Measurements from ENCODE around the gene DNAJB12.
"Not testable (repeated sequence)": the region's sequence is repeated elsewhere in the genome, so short reads cannot be mapped to it uniquely, and the experiment has no call there.

DNAJB12 gene

DNA sequence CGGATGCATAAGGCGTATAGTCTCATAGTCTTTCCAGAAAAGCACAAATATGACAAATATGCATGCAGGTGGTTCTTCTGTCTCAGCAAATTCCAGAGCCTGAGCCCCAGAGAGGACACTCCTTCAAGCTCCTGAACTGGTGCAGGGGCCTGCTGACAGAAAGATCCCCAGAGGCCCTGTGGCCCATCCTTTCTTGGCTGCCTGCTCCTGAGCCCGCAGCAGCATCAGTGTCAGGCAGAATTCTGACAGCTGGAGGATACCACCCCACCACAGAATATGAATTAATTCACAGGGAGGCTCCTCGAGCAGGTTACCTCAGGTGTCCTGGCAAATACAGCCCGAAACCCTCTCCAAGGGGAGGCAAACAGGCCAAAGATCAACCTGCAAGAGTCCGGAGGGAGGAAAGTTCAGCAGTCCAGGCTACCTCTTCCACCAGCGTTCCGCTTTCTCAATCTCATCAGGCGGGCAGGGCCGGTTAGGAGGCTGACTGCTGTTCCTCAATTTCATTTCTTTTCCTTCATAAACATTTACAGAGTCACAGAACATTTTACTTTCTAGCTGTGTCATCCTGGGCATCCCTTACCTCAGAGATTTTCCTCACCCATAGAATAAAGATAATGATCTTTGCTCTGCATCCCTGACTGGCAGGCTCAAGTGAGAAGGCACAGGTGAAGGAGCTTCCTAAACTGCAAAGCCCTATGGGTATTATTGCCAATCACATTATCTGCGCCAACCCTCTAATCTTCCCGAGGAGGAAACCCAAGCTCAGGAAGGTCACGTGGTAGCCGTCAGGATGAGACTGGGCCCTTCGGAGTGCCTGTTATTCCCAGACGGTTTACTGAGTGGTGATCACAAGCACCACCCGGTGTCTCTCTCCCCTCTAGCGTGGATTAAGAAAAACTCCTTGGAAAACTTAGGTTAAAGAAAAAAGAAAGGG, 1.4 kb downstream of the DNAJB12 start:
- DNase-seq, result peak; percentile 38

GRCh38 chr10:72351479-72351878, 3.2 kb downstream of the DNAJB12 start:
- DNase-seq, result no peak

DNA sequence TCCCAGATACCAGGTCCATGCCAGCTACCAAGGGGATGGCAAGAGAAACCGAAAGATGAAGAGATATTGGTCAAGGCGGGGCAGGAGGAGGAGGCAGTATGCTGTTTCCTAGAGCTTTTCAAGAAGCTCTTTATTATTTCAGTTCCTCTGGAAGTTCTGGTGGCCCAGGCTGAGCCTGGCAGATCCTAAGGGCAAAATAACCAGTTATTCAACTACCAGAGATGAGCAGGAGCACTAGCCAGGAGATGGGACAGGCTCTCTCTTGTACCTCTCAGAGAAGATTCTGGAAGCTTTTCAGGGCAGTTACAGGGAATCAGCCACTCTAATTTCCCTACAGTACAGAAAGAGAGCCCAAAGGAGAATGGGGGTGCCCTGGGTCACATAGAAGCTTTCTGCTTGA, 5.3 kb downstream of the DNAJB12 start:
- DNase-seq, result peak; percentile 33

DNA sequence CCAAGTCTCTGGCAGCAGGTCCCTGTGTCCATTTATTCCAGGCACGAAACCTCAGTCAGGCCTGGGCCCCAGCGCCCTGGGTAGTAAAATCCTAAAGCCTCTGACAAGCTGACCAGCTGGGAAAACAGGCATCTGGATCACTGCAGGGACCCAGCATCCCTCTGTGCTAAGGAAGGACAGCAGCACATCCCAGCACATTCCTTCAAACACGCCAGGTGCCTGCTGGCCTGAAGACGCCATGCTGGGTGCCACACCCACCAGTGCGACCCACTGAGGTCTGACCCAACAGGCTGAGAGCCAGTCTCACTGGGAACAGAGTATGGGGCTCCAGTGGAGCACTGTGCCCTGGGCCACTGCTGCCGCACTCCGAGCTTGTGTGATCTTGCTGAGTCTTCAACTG, 6.4 kb downstream of the DNAJB12 start:
- no peak for DNase-seq

- not testable (repeated sequence) for DNase-seq
These were observed 8.6 kb downstream of the DNAJB12 start for GRCh38 chr10:72346117-72346516.

DNA sequence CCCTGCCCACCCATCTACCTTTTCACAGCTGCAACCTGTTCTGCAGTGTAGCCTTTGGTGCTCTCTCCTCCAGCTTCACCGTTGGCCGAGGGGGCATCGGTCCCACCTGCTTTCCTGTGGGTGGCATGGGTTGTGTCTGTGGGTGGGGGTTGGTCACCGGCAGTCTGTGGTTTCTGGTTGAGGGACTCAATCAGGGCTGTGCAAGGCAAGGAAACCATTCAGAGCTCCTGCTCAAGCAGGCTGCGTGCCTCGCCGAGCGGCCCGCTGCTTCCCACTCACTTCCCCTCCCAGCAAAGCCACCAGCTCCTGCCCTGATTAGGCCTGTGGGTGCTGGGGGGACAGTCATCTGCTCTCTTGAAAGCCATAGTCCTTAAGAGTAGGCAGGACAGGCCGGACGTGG, 9.8 kb downstream of the DNAJB12 start:
- no peak for DNase-seq

GRCh38 chr10:72342911-72343310, 11.8 kb downstream of the DNAJB12 start:
- DNase-seq, result no peak

- DNase-seq, result peak; percentile 63
These were observed 14.0 kb downstream of the DNAJB12 start for GRCh38 chr10:72340510-72341261.

GRCh38 chr10:72338180-72338579, 16.5 kb downstream of the DNAJB12 start:
- DNase-seq, result no peak

- no peak for DNase-seq
These were observed 17.0 kb downstream of the DNAJB12 start for GRCh38 chr10:72337722-72338121.

- peak; percentile 50 for DNase-seq
These were observed 17.6 kb downstream of the DNAJB12 start for GRCh38 chr10:72337039-72337629.

DNA sequence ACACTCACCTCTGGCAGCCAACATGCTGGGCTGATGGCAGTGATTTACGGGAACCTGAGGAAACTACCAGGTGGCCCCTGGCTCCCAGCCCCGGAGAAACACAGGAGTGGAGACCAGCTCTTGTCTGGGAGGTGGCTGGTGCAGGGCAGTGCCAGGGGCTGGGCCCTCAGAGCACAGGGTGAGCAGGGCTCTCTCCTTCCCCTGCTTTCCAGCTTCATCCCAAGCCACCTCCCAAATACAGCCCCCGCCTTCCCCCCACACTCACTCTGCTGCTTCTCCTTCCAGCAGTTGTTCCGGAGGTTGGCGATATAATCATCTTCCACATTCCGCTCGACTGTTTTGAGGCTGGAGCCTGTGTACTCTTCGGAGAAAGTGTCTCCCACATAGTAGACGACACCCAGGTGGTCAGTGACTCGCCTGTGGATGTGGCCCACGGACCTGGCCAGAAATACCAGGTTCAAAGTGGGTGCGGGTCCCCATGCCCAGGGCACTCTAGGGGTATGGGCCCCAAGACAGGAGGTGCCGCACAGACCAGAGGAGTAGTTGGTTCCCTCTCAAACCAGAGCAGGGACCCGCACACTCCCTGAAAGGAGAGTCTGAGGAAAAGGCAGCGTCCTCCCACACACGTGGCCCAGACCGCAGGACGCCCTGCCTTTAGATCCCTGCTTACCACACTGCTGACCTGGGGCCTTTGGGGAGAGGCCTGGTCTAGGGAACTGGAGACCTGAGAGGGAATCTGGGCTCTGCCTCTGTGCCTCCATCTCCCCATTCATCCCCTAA, 18.3 kb downstream of the DNAJB12 start:
- no peak for DNase-seq

- no peak for DNase-seq
These were observed 19.1 kb downstream of the DNAJB12 start for GRCh38 chr10:72335394-72336258.

DNA sequence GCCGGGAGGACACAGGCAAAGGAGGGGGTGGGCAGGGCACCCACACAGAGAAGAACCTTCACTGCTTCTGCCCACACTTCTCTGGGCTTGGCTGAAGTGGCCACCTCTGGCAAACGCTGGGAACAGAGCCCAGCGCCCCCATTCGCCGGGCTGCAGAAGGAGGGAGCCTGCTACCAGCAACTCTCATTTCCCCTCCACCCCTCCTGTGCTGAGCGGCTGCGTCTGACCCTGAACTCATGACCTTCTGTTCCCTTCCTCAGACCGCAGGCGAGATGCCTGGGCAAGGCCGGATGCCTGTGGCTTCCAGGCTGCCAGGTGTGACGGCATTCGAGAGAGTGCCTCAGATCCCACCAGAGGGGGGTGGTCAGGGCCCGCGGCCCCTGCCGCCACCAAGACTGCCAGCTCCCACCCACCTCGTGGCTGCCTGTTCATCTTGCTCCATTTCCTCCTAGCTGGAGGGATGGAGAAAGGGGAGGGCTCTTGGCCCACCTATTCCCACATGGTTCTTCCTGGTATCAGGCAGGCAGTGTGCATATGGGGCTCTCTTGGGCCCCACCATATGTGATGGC, 19.8 kb downstream of the DNAJB12 start:
- peak; percentile 49 for DNase-seq

DNA sequence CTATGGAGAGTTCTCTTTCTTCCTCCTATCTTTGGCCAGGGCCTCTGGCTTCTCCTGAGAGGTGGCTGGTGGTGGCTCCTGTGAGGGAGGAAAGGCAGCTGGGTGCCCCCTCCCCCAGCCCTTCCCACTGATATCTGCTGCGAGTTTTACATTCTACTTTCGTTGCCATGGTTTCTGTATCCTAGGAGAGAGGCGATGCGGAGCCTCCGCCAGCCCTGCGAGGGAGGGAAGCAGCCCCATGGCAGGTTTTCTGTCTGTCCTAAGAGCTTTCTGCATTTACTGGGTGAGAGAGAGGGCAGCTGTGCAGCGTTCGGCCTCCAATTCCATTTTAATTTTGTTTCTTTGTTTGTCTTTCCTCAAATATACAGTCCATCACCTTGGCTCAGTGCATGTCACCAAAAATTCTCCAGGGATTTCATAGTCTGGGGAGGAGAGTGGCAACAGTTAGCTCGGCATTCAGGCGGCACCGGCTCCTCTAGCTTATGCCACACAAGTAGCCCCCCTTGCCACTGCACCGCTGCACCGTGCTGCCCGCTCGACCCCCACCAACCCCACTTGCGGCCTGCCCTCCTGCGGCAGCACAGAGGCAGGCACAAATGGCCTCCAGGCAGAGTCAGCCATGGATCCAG, 20.4 kb downstream of the DNAJB12 start:
- no peak for DNase-seq

GRCh38 chr10:72333112-72334015, 21.4 kb downstream of the DNAJB12 start:
- no peak for DNase-seq

DNA sequence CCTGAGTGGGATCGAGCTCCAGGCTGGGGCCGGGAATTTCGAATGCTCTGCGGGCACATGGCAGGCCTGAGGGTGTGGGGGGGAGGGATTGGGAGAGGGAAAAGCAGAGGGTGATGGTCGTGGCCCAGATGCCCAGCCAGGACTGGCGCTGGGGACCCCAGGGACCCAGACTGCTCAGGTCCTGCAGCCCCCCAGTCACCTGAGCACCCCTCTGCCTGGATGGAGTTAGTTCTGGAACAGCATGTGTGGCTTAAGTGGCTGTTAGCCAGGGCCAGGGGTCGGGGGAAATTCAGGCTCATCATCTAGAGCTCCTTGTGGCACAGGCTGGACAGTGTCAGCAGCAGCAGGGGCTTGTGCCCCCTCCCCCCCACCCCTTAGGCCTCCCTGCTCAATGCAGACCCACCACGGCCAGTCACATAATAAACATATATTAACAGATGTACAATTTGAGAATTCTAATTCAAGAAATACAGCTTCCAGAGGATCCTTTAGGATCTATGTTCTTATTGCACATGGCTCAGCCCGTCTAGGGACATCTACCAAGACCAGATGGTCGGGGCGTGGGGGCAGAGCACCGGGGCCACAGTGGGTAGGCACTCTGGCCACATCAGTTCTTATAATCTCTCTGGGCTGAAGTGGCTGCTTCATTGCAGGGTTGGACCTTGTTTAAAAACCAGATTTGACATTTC, 22.2 kb downstream of the DNAJB12 start:
- DNase-seq, result no peak

DNA sequence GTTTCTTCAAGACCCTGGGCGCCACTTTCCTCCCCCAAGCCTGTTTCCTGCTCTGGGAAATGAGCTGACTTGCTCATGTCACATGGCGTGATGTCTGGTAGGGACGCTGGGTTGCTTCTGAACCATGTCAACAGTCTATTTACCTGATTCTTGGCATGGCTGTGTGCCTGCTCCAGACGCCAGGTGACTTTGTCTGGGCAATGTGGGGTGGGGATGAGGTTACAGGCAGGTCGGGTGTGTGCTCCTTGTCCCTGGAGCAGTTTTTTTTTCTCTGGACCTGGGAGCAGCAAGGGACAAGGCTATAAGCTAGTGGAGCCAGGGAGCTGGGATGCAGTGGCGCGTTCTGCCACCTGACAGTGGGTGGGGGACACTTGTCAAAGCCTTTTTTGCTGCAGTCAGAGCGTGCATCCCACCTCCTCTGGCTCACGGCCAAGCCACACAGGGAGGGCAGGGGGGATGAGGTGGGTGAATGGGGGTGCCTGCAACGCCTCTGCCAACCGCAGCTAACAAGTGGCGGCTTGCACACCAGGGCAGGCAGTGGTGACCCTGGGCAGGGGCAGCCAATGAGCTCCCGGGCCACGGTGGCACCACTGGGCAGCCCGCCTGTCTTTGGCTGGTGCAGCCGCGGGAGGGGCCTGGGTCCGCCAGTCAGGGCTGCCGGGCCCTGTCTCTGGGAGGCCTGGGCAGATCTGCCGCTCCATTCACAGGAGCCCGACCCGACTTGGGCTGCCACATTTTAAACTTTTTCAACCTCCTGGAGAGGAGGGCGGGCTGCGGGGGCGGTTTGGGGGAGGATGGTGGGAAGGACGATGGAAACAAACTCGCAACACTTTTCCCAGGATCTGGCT, 22.9 kb downstream of the DNAJB12 start:
- DNase-seq, result peak; percentile 59

Data from inflammatory macrophage treated with lipopolysaccharide for 4 hours (primary cell).